Cortex of kidney (tissue), 1 donor: ENCODE measurements around the gene DCDC2.
"Not testable (repeated sequence)": the region's sequence is repeated elsewhere in the genome, so short reads cannot be mapped to it uniquely, and the experiment has no call there.

Experiments used
- DNase-seq: peaks from one replicate; lab custom pipeline; 2025; lab: John Stamatoyannopoulos, UW

DCDC2 gene

GRCh38 chr6:24257282-24257681 lies 100.6 kb downstream of the DCDC2 start:
- no peak for DNase-seq

DNA sequence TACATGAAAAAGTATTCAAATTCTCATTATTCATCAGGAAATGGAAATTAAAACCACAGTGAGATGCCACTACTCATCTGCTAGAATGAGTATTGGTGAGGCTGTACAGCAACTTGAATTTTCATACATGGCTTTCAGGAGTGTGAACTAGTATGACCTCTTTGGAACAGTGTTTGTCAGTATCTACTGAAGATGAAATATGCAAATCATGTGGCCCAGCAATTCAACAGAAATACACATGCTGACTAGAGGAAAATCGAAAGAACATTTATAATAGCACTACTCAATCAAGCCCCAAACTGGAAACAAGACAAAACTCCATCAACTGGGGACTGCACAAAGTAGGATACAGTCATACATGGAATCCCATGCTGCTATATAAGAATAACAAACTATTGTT lies 102.2 kb downstream of the DCDC2 start:
- DNase-seq: no peak

GRCh38 chr6:24253360-24253759 lies 104.5 kb downstream of the DCDC2 start:
- DNase-seq: no peak

- DNase-seq: no peak
Measured at GRCh38 chr6:24252280-24252679, 105.6 kb downstream of the DCDC2 start.

- DNase-seq: no peak
Measured at GRCh38 chr6:24251339-24251738, 106.5 kb downstream of the DCDC2 start.

DNA sequence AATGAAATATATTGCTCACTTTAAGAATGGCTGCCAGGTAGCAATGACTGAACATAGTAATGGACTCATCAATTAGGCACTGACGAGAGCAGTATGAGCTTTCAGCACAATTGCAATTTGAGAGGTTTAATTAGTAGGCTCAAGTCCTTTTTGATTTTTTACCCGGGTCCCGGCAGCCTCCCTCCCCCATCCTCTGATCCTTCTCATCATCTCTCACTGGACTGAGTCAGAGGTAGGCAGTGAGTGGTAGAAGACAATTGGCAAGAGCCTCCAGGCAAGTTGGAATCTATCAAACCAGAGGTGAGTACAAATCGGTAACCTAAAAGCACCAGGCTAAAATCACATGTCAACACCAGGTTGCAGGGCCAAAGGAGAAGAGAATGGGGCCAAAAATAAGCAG lies 107.9 kb downstream of the DCDC2 start:
- DNase-seq: no peak

- no peak for DNase-seq
Measured at GRCh38 chr6:24245275-24245674, 112.6 kb downstream of the DCDC2 start.

- DNase-seq: no peak
Measured at GRCh38 chr6:24242924-24243323, 114.9 kb downstream of the DCDC2 start.

DNA sequence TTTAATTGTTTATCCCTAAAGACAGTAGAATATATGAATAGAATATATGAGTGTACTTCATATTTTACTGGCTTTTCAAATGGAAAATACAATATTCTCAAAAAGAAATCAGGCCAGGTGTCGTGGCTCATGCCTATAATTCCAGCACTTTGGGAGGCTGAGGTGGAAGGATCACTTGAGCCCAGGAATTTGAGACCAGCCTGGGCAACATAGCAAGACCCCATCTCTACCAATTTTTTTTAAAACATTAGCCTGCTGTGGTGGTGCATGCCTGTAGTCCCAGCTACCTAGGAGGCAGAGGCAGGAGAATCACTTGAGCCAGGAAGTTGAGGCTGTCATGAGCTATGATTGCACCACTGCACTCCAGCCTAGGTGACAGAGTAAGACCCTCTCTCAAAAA lies 116.1 kb downstream of the DCDC2 start:
- DNase-seq: not testable (repeated sequence)

DNA sequence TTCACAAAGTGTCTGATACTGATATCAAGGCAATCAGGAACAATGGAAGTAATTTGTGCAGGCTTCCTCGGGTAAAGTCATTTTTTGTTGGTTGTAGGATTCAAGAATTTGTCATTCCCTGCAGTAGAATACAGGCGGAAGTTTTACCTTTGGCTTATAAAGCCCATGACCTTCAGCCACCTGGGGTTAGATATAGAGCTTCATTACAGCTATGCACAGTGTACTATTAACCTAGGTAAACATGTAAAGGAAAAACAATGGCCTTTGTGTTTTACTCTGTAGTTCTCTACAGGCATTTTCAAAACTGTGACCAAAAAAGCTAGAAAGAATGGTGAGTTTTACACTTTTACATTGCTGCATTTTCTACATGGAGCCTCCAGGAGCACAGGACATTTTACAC lies 116.9 kb downstream of the DCDC2 start:
- DNase-seq: no peak

- DNase-seq: no peak
Measured at GRCh38 chr6:24240380-24240928, 117.4 kb downstream of the DCDC2 start.

DNA sequence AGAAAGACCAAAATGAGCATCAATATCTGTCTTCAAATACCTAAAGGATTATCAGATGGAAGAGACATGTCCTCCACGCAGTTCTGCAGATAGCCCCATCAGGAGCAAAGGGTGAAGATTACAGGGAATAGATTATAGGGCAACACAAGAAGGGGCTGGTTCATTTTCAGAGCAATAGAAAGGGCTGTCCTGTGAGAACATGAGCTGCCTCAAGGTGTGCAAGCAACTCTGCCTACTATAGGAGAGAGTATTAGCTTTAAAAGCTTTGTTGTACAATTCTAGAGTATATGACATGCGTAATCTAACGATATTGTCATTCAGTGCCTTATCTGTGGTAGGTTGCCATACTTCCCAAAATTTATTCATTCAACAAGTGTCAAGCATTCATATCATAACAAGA lies 119.2 kb downstream of the DCDC2 start:
- DNase-seq: no peak

DNA sequence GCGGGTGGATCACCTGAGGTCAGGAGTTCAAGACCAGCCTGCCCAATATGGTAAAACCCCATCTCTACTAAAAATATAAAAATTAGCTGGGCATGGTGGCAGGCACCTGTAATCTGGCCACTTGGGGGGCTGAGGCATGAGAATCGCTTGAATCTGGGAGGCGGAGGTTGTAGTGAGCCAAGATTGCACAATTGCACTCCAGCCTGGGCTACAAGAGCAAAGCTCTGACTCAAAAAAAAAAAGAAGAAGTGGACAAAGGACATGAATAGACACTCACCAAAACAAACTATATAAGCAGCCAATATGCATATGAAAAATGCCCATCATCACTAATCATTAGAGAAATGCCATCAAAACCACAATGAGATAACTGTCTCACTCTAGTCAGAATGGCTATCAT lies 121.1 kb downstream of the DCDC2 start:
- DNase-seq: not testable (repeated sequence)

DNA sequence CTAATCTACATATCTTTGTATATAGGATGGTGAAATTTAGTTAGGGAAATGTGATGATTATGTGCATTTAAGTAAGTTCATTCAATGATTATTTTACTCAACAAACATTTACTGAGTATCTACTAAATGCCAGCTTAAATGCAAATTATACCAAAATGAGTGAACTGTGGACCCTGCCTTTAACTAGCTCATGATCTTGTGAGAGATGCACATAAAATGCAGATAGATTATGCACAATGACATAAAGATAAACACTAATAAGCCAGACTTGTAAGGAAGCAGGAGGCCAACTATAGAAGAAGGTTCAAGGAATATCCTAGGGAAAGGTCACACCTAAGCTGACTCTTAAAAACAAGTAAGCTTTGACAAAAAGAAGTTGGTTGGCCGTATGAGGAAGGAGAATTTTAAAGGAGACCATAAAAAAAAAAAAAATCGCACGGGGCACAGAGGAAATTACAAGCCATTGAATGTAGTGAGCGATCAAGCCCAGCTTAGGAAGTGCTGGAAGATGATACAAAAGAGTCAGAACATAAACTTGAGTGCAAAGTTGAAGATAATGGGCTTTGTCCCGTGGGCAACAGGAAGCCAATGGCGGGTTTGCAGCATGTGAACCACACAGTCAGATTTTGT lies 123.9 kb downstream of the DCDC2 start:
- DNase-seq: no peak

- DNase-seq: no peak
Measured at GRCh38 chr6:24231438-24231977, 126.4 kb downstream of the DCDC2 start.

GRCh38 chr6:24229696-24230405 lies 128.0 kb downstream of the DCDC2 start:
- DNase-seq: no peak

GRCh38 chr6:24228681-24229255 lies 129.1 kb downstream of the DCDC2 start:
- no peak for DNase-seq

DNA sequence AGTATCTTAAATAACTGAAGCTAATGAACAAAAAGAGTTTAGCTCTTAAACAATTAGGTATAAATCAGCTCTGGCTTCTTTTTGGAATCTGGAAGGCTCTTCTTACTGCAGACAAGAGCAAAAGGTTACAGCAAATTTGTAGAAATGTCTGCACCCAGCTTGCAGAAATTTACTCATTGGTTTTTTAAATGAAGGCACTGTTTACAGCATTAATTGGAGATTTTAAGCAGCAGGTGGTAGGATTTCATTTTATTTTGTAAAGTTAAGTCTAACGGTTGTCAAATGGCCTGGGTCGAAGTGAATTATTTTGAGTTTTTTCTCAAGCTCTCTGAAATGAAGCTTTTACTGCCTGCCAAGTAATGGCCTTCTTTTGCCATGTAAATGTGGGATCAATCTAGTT lies 129.7 kb downstream of the DCDC2 start:
- no peak for DNase-seq

DNA sequence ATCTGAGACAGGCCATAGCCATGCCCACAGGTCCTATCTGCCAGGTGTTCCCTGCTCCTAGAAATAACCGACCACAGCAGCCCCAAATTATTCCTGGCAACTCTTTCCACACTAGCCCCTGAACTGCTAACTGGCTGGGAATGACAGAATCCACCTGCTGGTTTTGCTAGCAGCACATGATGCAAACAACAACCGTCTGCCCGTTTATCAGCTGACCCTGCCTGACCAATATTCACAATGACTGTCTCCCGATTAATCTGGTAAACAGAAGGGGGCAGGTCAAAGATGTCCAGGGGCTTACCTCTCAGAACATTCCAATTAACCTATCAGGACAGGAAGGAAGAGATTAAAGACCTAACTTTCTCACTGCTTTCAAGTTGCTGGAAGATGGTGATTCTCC lies 130.3 kb downstream of the DCDC2 start:
- no peak for DNase-seq

- no peak for DNase-seq
Measured at GRCh38 chr6:24226541-24226940, 131.3 kb downstream of the DCDC2 start.

GRCh38 chr6:24225838-24226237 lies 132.0 kb downstream of the DCDC2 start:
- DNase-seq: no peak

GRCh38 chr6:24223115-24223919 lies 134.5 kb downstream of the DCDC2 start:
- DNase-seq: no peak
